GM21390 (cell line): ENCODE measurements around the gene SPIRE1.
"Not testable (repeated sequence)": the region's sequence is repeated elsewhere in the genome, so short reads cannot be mapped to it uniquely, and the experiment has no call there.

Source experiments
- ATAC-seq: cut with Tn5 transposase; IDR thresholded peaks from one replicate; pipeline ENCODE4 v1.9.1; 2021; ENCODE audit not compliant: unreplicated experiment

Gene SPIRE1

DNA sequence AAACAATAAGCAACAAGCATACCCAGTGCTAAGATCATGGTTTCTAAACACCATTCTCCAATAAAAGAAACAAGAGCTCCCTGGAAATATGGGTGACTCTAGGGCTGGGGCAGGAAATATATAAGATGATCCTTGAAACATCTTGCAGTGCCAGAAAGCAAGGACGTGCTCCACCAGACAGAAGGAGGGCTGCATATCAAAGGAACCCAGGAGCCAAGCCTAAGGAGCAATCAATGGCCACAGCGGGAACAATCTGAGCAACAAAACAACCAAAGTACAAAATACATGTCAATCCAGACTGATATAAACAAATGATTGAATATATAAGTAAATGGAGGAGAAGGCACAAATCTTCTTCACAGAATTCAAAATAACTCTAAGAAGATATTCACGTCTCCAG is 10.1 kb downstream of the SPIRE1 start:
- no peak for ATAC-seq

DNA sequence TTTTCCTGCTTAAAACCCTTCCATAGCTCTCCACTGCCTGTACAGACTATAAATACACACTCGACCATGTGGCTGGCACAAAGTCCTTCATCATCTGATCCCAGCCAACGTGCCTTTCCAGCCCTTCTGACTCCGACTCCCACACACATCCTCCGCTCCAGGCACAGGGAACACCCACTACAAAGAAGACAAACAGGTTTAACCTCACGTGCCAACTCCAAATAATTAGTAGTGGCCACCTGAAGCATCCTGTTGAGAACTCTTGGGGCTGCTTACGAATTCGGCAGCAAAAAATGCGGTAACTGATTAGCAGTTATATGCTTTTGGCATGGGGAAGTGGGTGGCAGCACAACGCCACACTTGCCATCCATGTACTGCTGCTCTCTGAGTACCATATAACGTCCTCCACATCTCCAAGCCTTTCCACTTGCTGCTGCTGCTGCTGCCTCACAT is 12.1 kb downstream of the SPIRE1 start:
- no peak for ATAC-seq

DNA sequence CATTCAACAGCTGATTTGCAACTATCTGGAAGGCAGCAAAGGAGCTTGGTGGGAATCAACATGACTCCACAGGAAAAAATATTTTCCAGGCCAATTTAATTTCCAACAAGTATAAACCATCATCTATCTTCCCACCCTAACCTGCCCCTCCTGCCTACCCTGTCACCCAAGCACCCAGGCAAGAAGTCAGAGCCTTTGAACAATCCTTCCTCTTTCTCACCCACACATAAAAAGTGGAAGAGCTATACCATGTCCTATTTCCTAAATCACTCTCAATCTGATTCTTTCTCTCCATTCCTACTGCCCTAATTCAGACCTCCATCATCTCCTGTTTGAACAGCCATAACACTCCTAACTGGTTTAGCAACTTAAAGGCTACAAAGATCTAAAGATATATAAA is 12.7 kb downstream of the SPIRE1 start:
- ATAC-seq: no peak

DNA sequence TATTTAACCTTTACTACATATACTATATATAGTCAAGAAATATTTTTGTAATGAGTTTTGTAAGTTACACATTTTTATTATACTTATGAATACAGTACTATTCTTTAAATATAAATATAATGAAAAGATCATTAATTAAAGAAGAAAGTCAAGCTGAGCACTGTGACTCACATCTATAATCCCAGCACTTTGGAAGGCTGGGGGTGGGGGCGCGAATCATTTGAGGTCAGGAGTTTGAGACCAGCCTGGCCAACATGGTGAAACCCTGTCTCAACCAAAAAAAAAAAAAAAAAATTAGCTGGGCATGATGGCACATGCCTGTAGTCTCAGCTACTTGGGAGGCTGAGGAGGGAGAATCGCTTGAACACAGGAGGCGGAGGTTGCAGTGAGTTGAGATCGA is 14.2 kb downstream of the SPIRE1 start:
- not testable (repeated sequence) for ATAC-seq

DNA sequence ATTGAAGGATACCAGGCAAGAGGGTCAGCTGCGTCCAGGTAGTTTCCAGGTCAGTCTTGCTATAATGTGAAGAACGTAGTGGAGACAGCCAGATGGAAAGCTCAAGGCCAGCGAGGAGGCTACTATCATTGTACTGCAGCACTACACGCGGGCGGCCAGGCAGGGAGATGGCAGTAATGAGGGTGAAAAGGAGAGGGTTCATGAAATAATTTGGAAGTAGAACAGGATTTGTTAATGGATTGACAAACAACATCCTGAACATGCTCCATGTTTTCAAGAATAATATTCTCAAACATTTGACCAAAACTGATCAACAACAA is 17.1 kb downstream of the SPIRE1 start:
- no peak for ATAC-seq

DNA sequence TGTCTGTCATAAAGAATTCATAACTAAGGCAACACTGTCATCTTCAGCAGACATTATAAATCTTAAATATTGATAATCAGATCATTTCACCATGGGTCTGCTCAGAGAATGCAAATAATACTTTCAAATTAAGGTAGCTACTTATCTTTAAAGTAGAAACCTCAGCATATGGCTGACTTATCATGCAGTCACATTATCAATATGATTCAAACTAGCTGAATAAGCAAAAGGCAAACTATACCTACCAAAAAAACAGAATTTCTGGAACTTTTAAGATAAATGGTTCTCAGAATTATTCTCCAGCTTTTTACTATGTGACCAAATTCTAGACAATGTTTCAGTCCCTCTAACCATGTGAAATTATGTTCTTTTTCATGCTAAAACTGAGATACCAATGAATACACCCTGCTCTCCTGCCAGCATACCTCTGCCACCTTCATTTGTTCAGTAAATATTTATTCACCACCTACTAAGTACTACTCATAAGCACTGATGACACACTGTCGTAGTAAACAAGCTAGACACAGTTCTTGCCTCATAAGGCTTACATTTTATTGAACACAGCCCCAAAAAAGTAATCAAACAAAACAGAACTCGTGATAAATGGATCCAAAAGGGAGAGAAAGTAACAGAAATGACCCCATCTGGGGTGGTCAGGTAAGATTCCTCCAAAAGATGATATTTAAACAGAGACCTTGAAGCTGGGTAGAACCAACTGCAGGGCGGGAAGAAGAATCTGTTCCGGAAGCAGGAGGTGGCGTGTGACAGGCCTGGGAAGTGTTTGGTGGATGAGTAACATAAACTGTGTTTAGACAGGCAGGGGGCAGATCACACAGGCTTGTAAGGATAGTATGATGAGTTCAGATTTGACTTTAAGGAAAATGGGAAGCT is 17.7 kb downstream of the SPIRE1 start:
- ATAC-seq: no peak

DNA sequence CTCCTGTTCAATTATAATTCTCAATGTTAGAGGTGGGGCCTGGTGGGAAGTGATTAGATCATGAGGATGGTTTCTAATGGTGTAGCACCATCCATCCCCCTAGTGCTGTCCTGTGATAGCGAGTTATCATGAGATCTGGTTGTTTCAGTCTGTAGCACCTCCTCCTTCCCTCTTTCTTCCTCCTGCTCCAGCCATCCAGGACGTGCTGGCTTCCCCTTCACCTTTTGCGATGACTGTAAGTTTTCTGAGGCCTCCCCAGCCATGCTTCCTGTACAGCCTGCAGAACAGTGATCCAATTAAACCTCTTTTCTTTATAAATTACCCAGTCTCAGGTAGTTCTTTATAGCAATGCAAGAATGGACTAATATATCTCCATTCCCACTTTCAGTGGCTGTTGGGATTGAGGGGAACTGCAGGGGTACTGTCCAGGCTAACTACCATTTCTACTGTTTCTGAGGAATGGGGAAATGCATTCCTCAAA is 19.2 kb downstream of the SPIRE1 start:
- ATAC-seq: no peak

DNA sequence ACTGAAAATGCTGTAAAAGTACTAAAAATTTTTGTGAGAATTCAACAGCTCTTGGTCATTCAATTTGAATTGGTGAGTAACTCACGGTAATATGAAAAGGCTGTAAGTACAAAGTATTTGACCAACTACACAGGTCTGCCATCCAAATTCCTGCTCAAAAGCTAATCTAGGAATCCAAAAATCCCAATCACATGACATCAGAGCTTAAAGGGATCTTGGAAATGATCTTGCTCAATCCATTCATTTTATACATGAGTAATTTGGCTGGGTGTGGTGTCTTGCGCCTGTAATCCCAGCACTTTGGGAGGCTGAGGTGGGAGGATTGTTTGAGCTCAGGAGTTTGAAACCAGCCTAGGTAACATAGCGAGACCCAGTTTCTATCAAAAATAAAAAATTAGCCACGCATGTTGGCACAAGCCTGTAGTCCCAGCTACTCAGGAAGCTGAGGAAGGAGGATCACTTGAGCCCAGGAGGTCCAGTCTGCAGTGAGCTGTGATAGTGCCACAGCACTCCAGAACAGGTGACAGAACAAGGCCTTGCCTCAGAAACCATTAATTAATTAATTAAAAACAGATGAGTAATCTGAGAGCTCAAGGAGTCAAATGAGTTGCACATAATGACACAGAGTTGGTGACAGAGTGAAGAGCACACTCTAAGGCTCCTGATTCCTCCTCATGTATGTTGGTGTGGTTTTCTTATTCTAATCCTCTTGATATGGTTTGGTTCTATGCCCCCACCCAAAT is 19.8 kb downstream of the SPIRE1 start:
- no peak for ATAC-seq

DNA sequence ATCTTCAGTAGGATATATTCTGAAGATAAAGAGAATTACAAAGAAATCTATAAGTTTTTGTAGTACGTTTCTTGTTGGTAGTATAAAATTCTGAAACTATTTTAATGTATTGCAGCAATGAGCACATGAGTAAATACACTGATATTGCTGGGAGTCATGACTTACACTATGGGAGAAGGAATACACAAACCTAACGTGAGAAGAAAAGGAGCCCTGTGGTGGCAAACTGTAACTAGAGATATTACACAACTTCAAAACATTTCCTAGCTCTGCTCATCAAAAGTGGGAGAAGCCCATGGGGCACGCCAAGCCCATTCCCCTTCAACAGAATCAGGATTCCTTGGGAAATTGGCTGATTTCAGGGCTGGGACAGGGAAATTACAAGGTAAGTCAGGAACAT is 20.5 kb downstream of the SPIRE1 start:
- ATAC-seq: no peak

DNA sequence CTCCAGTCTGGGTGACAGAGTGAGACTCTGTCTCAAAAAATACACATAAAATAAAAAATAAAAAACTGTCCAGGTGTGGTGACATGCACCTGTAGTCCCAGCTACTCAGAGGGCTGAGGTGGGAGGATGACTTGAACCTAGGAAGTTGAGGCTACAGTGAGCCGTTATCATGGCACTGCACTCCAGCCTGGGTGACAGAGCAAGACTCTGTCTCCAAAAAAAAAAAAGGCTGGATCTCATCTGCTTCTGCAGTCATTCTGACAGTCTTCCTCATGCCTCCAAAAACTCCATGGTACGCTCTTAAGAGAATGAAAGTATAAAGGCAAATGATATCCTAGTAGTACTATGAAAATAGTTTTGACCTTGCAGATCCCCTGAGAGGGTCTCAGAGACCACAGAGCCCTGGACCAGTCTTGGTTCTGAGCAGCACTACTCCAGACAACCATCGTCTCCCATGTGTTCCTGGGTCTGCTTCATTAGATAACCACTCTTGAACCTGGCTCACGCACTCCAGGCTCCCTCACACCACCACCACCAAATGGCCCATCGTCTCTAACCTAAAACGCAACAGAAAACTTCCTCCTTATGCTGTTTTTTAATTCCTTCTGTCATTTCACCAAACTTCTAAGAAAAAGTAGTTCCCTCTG is 26.0 kb downstream of the SPIRE1 start:
- ATAC-seq: no peak

DNA sequence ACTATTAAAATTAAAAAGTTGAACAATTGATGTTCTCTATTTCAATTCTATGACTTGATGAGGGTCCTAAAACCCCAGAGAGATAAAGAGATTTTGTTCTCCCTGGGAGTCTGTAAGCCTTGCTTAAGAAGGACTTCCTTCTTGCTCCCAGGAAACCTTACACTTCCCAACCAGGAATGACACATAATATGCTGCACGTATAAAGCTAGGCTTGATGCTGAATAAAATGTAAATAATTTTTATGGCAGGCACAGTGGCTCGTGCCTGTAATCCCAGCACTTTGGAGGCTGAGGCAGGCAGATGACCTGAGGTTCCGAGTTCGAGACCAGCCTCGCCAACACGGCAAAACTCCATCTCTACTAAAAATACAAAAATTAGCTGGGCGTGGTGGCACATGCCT is 27.8 kb downstream of the SPIRE1 start:
- ATAC-seq: no peak

DNA sequence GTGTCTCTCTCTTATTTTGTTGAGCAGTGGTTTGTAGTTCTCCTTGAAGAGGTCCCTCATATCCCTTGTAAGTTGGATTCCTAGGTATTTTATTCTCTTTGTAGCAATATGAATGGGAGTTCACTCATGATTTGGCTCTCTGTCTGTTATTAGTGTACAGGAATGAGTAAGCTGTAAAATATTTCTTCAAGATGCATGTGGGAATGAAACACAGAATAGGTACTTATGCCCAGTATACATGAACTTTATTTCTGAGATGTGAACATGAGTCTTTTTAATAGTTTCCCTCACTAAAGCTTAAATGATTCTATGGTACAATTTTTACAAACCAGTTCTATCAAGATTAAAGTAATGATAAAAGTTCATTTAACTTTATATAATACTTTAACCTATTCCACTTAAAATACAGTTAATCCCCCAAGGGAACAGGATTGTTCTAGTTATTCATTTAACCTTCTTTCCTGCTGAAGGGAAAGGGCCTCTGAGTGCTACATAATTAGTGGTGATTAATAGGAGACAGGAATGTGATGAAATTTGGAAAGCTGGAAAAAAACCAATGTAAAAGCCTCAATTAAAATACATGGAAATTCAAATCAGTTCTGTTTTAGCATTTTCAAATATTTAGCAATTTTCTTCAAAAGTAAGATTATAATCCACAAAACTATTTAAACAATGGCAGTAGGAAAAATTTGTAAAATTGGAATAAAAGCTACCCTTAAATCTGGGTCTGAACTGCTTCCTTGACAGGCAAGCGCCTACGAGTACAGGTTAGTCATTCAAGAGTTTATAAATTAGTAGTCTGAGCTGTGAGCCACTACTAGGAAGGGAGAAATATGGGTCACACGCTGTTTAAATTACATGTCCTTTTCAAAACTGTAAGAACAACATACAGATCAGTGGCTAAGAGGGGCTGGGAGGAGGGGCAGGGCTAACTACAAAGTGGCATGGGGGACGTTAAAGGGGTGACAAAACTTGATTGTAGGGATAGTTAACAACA is 28.9 kb downstream of the SPIRE1 start:
- no peak for ATAC-seq

DNA sequence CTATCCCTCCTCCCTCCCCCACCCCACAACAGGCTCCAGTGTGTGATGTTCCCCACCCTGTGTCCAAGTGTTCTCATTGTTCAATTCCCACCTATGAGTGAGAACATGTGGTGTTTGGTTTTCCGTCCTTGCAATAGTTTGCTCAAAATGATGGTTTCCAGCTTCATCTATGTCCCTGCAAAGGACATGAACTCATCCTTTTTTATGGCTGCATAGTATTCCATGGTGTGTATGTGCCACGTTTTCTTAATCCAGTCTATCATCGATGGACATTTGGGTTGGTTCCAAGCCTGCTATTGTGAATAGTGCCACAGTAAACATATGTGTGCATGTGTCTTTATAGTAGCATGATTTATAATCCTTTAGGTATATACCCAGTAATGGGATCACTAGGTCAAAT is 30.7 kb downstream of the SPIRE1 start:
- ATAC-seq: not testable (repeated sequence)

DNA sequence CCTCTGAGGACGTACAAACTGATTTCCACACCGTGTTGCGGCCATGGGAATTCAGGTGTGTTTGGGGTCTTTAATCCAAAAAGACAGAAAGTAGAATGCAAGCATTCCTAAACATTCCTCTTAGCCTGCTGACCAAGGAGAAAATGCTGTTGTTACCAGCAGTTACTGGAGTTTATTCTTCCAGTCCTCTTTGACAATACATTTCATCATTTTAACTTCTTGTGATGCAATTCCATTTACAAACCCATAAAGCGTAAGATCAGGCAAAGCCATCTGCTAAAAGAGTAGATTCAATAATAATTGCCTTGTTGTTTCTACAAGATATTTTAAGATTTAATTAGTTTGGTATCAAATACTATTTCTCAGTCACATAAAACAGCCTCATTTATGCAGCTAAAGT is 32.7 kb downstream of the SPIRE1 start:
- no peak for ATAC-seq

DNA sequence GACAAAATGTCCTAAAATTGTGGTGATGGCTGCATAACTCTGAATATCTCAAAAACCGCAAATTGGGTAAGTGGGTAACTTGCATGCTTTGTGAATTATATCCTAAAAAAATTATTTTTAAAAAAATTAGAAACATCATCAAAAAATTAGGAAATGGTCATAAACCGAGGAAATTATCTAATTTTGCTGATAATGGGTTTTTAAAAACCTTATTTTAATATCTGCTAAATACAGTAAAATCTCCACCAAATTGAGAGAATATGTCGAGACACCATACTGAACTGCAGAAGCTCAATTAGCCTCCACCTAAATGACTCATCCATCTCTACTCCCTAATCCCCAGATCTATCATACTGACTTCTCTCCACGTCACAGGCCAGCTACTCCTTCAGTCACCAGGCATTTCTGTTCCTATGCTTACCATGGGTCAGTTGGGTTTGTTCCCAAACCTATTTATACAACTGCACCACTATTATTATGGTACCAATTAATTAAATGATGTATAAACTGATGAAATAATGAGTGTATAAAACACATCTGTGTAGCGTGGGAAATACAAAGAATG is 36.1 kb downstream of the SPIRE1 start:
- ATAC-seq: no peak

DNA sequence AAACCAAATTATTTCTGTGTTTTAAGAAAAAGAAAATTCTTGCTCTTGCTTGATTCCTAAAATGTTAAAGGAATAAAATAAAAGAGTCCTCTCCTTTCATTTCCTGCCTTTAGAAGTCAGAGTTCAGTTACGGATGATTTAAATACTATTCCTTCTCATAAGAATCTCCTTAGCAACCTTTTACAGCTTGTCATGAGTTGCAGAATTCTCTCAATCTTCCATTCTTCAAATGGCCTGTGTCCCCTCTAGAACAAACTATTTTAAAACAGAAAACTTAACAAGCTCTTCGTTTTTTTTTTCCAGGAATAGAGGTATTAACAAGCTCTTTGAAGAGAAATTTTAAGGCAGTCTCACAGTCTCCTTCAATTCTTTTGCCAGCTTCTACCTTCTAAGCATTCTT is 42.2 kb downstream of the SPIRE1 start:
- no peak for ATAC-seq

DNA sequence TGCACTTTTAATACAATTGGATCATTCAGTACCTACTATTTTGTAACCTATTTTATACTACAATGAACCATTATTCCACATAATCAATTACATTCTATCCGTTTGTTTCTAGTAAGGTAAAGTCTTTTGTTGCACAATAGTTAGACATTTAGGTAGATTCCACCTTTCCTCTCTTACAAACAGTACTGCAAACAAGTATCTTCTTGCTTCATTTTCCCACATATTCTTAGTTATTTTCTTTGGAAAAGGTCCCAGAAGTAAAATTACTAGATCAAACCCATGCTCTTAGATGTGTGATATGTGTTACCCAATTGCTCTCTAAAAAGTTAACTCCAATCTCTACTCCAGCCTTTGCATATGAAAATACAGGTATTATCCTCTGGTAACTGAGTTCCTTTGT is 49.6 kb downstream of the SPIRE1 start:
- ATAC-seq: no peak

DNA sequence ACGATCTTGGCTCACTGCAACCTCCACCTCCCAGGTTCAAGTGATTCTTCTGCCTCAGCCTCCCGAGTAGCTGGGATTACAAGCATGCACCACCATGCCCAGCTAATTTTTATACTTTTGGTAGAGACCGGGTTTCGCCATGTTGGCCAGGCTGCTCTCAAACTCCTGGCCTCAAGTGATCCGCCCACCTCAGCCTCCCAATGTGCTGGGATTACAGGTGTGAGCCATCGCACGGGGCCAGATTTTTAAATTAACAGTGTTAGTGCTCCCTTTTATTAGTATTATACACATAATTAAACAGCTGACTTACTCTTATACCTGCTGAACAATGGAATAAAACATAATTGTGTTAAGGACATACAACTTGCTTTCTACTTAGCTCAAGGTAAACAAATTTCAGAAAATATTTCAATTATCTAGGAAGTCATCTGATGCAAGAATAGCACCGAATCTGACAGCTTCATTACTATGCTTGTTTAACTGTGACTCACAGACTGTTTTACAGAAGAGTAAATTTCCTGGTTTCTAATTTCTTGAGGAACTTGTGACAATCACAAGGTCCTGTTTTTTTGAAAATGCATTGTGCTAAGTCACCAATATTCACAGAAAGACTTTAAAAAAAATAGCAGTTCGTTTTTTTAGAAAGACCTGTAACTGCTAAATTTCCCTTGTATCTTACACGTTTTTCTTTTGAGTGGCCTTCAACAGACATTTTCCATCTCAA is 51.2 kb downstream of the SPIRE1 start:
- ATAC-seq: no peak

DNA sequence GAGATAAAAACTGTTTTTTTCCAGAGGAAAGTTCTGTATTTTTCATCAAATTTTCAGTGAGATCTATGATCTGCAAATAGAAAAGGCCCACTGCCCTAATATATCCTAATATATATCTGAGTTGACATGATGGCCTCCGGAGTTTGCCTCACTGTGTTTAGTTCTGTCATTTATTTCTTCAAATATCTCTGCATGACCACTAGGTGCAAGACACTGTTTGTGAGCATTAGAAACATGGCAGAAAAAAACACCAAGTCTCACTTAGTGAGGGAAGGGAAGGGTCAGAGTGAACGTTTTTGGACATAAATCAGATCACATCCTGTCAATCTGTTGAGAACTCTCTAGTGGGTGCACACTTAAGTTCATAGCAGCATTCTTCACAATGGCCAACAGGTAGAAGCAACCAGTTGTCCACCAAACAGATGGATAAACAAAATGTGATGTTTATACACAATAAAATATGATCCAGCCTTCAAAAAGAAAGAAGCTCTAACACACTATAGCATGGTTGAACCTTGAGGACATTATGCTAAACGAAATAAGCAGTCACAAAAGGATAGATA is 53.4 kb downstream of the SPIRE1 start:
- ATAC-seq: no peak
